ENCODE data around the gene BUD23.
"Not testable (repeated sequence)": the region's sequence is repeated elsewhere in the genome, so short reads cannot be mapped to it uniquely, and the experiment has no call there.

BUD23 gene

GRCh38 chr7:73718905-73719805, 35.8 kb downstream of the BUD23 start, which contains the start of gene STX1A:
Gene STX1A (minus strand): TSS chr7:73719669. CDS start chr7:73719631, 38 bp downstream.
- peak; percentile 46 to 48 for DNase-seq (ENCODE audit: low read depth in 1 of 2, low spot score in 1 of 2)

GRCh38 chr7:73719806-73720169, 36.4 kb downstream of the BUD23 start:
- DNase-seq (ENCODE audit: low read depth in 1 of 2, low spot score in 1 of 2) = no peak

- DNase-seq (ENCODE audit: low read depth in 1 of 2, low spot score in 1 of 2) = not testable (repeated sequence)
Measured at GRCh38 chr7:73720443-73720842, 37.0 kb downstream of the BUD23 start.

- no peak for DNase-seq (ENCODE audit: low read depth in 1 of 2, low spot score in 1 of 2)
Measured at GRCh38 chr7:73721377-73721817, 38.0 kb downstream of the BUD23 start.

- DNase-seq (ENCODE audit: low read depth in 1 of 2, low spot score in 1 of 2) = not testable (repeated sequence)
Measured at GRCh38 chr7:73722182-73722581, 38.8 kb downstream of the BUD23 start.

- no peak for DNase-seq (ENCODE audit: low read depth in 1 of 2, low spot score in 1 of 2)
Measured at GRCh38 chr7:73722785-73723184, 39.4 kb downstream of the BUD23 start.

GRCh38 chr7:73723813-73724212, 40.4 kb downstream of the BUD23 start:
- DNase-seq (ENCODE audit: low read depth in 1 of 2, low spot score in 1 of 2) = no peak

GRCh38 chr7:73726083-73726466, 42.7 kb downstream of the BUD23 start:
- DNase-seq (ENCODE audit: low read depth in 1 of 2, low spot score in 1 of 2) = no peak

GRCh38 chr7:73727952-73728351, 44.6 kb downstream of the BUD23 start:
- no peak for DNase-seq (ENCODE audit: low read depth in 1 of 2, low spot score in 1 of 2)

- DNase-seq (ENCODE audit: low read depth in 1 of 2, low spot score in 1 of 2) = no peak
Measured at GRCh38 chr7:73728551-73728950, 45.2 kb downstream of the BUD23 start.

GRCh38 chr7:73730485-73730884, 47.1 kb downstream of the BUD23 start:
- no peak for DNase-seq (ENCODE audit: low read depth in 1 of 2, low spot score in 1 of 2)

GRCh38 chr7:73732397-73732796, 49.0 kb downstream of the BUD23 start:
- no peak for DNase-seq (ENCODE audit: low read depth in 1 of 2, low spot score in 1 of 2)

GRCh38 chr7:73734619-73735527, 51.5 kb downstream of the BUD23 start:
- DNase-seq (ENCODE audit: low read depth in 1 of 2, low spot score in 1 of 2) = peak; percentile 60 to 82

GRCh38 chr7:73735528-73735905, 52.1 kb downstream of the BUD23 start:
- DNase-seq (ENCODE audit: low read depth in 1 of 2, low spot score in 1 of 2) = no peak

GRCh38 chr7:73736885-73737284, 53.5 kb downstream of the BUD23 start:
- DNase-seq (ENCODE audit: low read depth in 1 of 2, low spot score in 1 of 2) = no peak

GRCh38 chr7:73737491-73738219, 54.3 kb downstream of the BUD23 start:
- no peak for DNase-seq (ENCODE audit: low read depth in 1 of 2, low spot score in 1 of 2)

- peak; percentile 30 to 54 for DNase-seq (ENCODE audit: low read depth in 1 of 2, low spot score in 1 of 2)
Measured at GRCh38 chr7:73738220-73738611, 54.8 kb downstream of the BUD23 start.

GRCh38 chr7:73738612-73739386, 55.4 kb downstream of the BUD23 start, which contains the start of gene ABHD11:
Gene ABHD11 (minus strand): TSS chr7:73738802. CDS start chr7:73738770, 32 bp downstream.
- DNase-seq (ENCODE audit: low read depth in 1 of 2, low spot score in 1 of 2) = peak; percentile 98 to 99

- DNase-seq (ENCODE audit: low read depth in 1 of 2, low spot score in 1 of 2) = no peak
Measured at GRCh38 chr7:73739387-73739767, 56.0 kb downstream of the BUD23 start.

- DNase-seq (ENCODE audit: low read depth in 1 of 2, low spot score in 1 of 2) = no peak
Measured at GRCh38 chr7:73740212-73740611, 56.8 kb downstream of the BUD23 start.

Data from activated CD4-positive, alpha-beta T cell treated with anti-CD3 and anti-CD28 coated beads, Interleukin-2, amount 50 U/mL, for 24 hours (primary cell).